GM12878 (cell line): ENCODE data around the gene ABCC11. TPM values are rescaled to one million over a fixed set of nuclear protein-coding genes. Genes with fewer than 3 reads are reported as not detected.

Experiments
- ATAC-seq: fragments of 200-7000 bp; cut with Tn5 transposase; 3 replicates; pipeline ENCODE4 v1.9.1; 2020; ENCODE audit warnings: mild to moderate bottlenecking, moderate library complexity
- BruUV-seq: library from RNA; stranded (reverse); fragments of 400-500 nt; replicated peaks from 2 replicates; lab custom pipeline; 2021; lab: Mats Ljungman, UMichigan
- CTCF ChIA-PET: fragments of 300-600 bp; sonication (Branson Sonifier 250); formaldehyde crosslinking; extraction: SDS; loops from one replicate; lab custom pipeline; 2021; ENCODE audit warnings: inconsistent platforms; lab: Yijun Ruan, JAX
- POLR2A ChIA-PET: fragments of 350-600 bp; formaldehyde crosslinking; extraction: SDS; loops from one replicate; lab custom pipeline; 2021; ENCODE audit warnings: inconsistent platforms; lab: Charles Lee
- RAD21 ChIA-PET: fragments of 300-600 bp; sonication (Branson Sonifier 250); formaldehyde crosslinking; loops from one replicate; lab custom pipeline; 2023; ENCODE audit warnings: antibody characterized with exemption; ENCODE audit not compliant: unreplicated experiment; lab: Charles Lee
- SMC1A ChIA-PET: fragments of 300-600 bp; sonication (Branson Sonifier 250); formaldehyde crosslinking; loops from one replicate; lab custom pipeline; 2023; ENCODE audit not compliant: unreplicated experiment, uncharacterized antibody; lab: Charles Lee
- DNase-seq: peaks from one replicate; pipeline ENCODE4 v3.0.0-alpha.2; 2011; ENCODE audit warnings: low read depth, low spot score
- FAIRE-seq: peaks from 3 replicates; lab custom pipeline; 2011; peaks lifted over from hg19 to GRCh38; lab: Jason Lieb, UNC
- H2AFZ ChIP-seq: 2 replicates; pipeline ENCODE4 v1.6.0; 2011; ENCODE audit warnings: low read depth, low read length, control low read depth; ENCODE audit not compliant: control insufficient read depth
- H3K27ac ChIP-seq: 2 replicates; pipeline ENCODE4 v1.5.1; 2011; ENCODE audit warnings: control low read depth; ENCODE audit not compliant: control insufficient read depth, insufficient read depth
- H3K27me3 ChIP-seq, 2 experiments: replicated peaks in 1 of 2; 2 replicates each; pipeline versions ENCODE4 v1.6.0 to v1.6.1; 2011; ENCODE audit warnings: low read length in 1 of 2; ENCODE audit not compliant: control insufficient read depth in 2 of 2, insufficient read depth in 2 of 2
- H3K36me3 ChIP-seq, 2 experiments: 2 replicates each; pipeline ENCODE4 v1.5.1; 2011; ENCODE audit warnings: low read length in 1 of 2; ENCODE audit not compliant: control insufficient read depth in 2 of 2, insufficient read depth in 2 of 2
- H3K4me1 ChIP-seq: 2 replicates; pipeline ENCODE4 v1.6.1; 2011; ENCODE audit warnings: mild to moderate bottlenecking, low read length, moderate library complexity, mixed read lengths; ENCODE audit not compliant: control insufficient read depth, insufficient read depth
- H3K4me2 ChIP-seq: 2 replicates; pipeline ENCODE4 v1.6.0; 2011; ENCODE audit warnings: control low read depth; ENCODE audit not compliant: control insufficient read depth, insufficient read depth
- H3K4me3 ChIP-seq: fragments of 200-600 bp; sonication (generic); 2 replicates; pipeline ENCODE4 v1.5.1; 2016
- H3K79me2 ChIP-seq: 2 replicates; pipeline ENCODE4 v1.6.0; 2011; ENCODE audit warnings: low read length; ENCODE audit not compliant: control insufficient read depth, insufficient read depth
- H3K9ac ChIP-seq: 2 replicates; pipeline ENCODE4 v1.8.0; 2011; ENCODE audit warnings: low read length, control low read depth, mixed read lengths; ENCODE audit not compliant: control insufficient read depth, insufficient read depth
- H3K9me3 ChIP-seq: replicated peaks from 3 replicates; pipeline ENCODE4 v1.5.1; 2011; ENCODE audit warnings: mild to moderate bottlenecking, low read length; ENCODE audit not compliant: control insufficient read depth, insufficient read depth
- H4K20me1 ChIP-seq: 2 replicates; pipeline ENCODE4 v1.6.0; 2011; ENCODE audit not compliant: control insufficient read depth, insufficient read depth
- ATF3 ChIP-seq: IDR thresholded peaks from 2 replicates; pipeline ENCODE4 v1.6.1; 2011; ENCODE audit warnings: low read depth, mild to moderate bottlenecking, low read length, moderate library complexity, borderline replicate concordance; ENCODE audit errors: extremely low read depth
- BCL3 ChIP-seq: IDR thresholded peaks from 2 replicates; pipeline ENCODE4 v1.6.1; 2011; ENCODE audit warnings: borderline replicate concordance, low read depth, mild to moderate bottlenecking, moderate library complexity, low read length; ENCODE audit not compliant: insufficient read depth, poor library complexity, severe bottlenecking
- BHLHE40 ChIP-seq, 2 experiments: fragments of 450-650 bp in 1 of 2; IDR thresholded peaks; 2 replicates each; pipeline ENCODE4 v1.6.1; 2011 to 2017; ENCODE audit warnings: low read depth in 2 of 2, borderline replicate concordance in 1 of 2, improper control_type of control experiment in 1 of 2, low read length in 1 of 2, mild to moderate bottlenecking in 1 of 2
- CHD1 ChIP-seq: IDR thresholded peaks from 2 replicates; pipeline ENCODE4 v1.6.1; 2012; ENCODE audit warnings: low read depth, low read length, improper control_type of control experiment
- FOXK2 ChIP-seq: fragments of 450-650 bp; IDR thresholded peaks from 2 replicates; pipeline ENCODE4 v1.6.1; 2017; ENCODE audit warnings: mild to moderate bottlenecking, moderate library complexity
- NFIC ChIP-seq: IDR thresholded peaks from 2 replicates; pipeline ENCODE4 v1.6.1; 2012; ENCODE audit warnings: low read depth, mild to moderate bottlenecking, inconsistent platforms, low read length, moderate library complexity
- NFXL1 ChIP-seq: fragments of 450-650 bp; IDR thresholded peaks from 2 replicates; pipeline ENCODE4 v1.6.1; 2017; ENCODE audit warnings: antibody characterized with exemption, mild to moderate bottlenecking, borderline replicate concordance
- ZBTB33 ChIP-seq: fragments of 450-650 bp; IDR thresholded peaks from 2 replicates; pipeline ENCODE4 v1.6.1; 2017; ENCODE audit warnings: mild to moderate bottlenecking
- WGBS: methylation state at CpG from one replicate; pipeline ENCODE4 v1.1.6; 2016; ENCODE audit warnings: low lambda C conversion rate; ENCODE audit not compliant: insufficient replicate concordance, insufficient coverage; ENCODE audit errors: missing lambda C conversion rate; 5-methylcytosine and 5-hydroxymethylcytosine counted together
- in situ Hi-C: fragments of 300-500 bp; cut with MboI; formaldehyde crosslinking; loops from 9 replicates; pipeline ENCODE4 v1.14.3; 2018; ENCODE audit warnings: mixed read lengths
- intact Hi-C: fragments of 100-400 bp; cut with micrococcal nuclease; formaldehyde crosslinking; loops from one replicate; pipeline ENCODE4 v1.14.2; 2022; ENCODE audit not compliant: unreplicated experiment
- polyA plus RNA-seq, 11 experiments: library from polyadenylated mRNA; depleted of rRNA in 4 of 11; unstranded in 6 of 11; stranded (reverse) in 5 of 11; fragments of >200 nt; fragmentation: Nextera tagmentation in 4 of 11; fragmentation: Illumina TruSeq in 1 of 11; extraction: Ambion mirVana in 4 of 11; extraction: Trizol in 1 of 11; gene quantifications; 1 replicate in 1 of 11; 2 replicates in 10 of 11; pipeline versions ENCODE4 v1.2.1 to v1.2.3, GENCODE V29; 2011 to 2016; ENCODE audit warnings: inconsistent platforms in 2 of 11, missing spikeins in 2 of 11, low read depth in 1 of 11
- total RNA-seq, 4 experiments: library from RNA; depleted of rRNA in 3 of 4; stranded (reverse); fragments of >200 nt in 3 of 4; fragmentation: Illumina TruSeq in 1 of 4; extraction: Trizol in 1 of 4; gene quantifications; 2 replicates each; pipeline versions ENCODE4 v1.2.1 to v1.2.3, GENCODE V29; 2013 to 2021

ABCC11 gene
- total and polyA plus RNA-seq, 10 of the 15 experiments (the other 5 are each of a cell fraction or from before 2014, with no cell fraction given) = 0.04 to 0.20 (median 0.10) TPM; not detected in 6

- DNase-seq (no peak), ATAC-seq (no peak), FAIRE-seq (no peak)
- Histone ChIP-seq H3K4me3 (no peak overlapping the region), H3K4me2 (no peak overlapping the region), H3K27ac (no peak overlapping the region), H3K9ac (no peak overlapping the region), H4K20me1 (no peaks in the 10 kb centered on the region), H3K4me1 (no peaks in the 10 kb centered on the region), H3K27me3 (no peaks in the 10 kb centered on the region), H3K36me3 (peaks cover 4 to 6% of the 10 kb centered on the region in 2 experiments), H3K9me3 (no peaks in the 10 kb centered on the region; the same call in 2 of the 3 replicates), H3K79me2 (no peaks in the 10 kb centered on the region), H2AFZ (no peak overlapping the region)
- intact Hi-C loops = no loop called here
- in situ Hi-C loops = no loop called here
- ChIA-PET RAD21 (no interaction called here), POLR2A (no interaction called here), SMC1A (interaction anchor here (0.9 kb wide), 1 partner anchor 19 kb away, joined by 4 read pairs; no protein-coding TSS in a partner anchor), CTCF (interaction anchor here (0.6 to 1.8 kb wide), 3 partner anchors 10 to 1663 kb away, joined by 3 to 5 read pairs (median 3); no protein-coding TSS in a partner anchor)
- TF ChIP-seq FOXK2 = no peak
- no TSS peak for BruUV-seq
Observed at GRCh38 chr16:48269011-48269410, 21.7 kb upstream of the ABCC11 start.

- ATAC-seq (no peak), FAIRE-seq (no peak), DNase-seq (no peak)
- BruUV-seq = no TSS peak
- H3K9ac ChIP-seq = no peak overlapping the region
- intact Hi-C loops = no loop called here
- no peak overlapping the region for H3K4me3 ChIP-seq
- H3K4me2 ChIP-seq = no peak overlapping the region
- H3K27ac ChIP-seq = no peak overlapping the region
- H4K20me1 ChIP-seq = no peaks in the 10 kb centered on the region
- ChIA-PET CTCF (no interaction called here), POLR2A (no interaction called here), RAD21 (no interaction called here), SMC1A (interaction anchor here (1.1 kb wide), 1 partner anchor 367 kb away, joined by 4 read pairs; no protein-coding TSS in a partner anchor)
- 100% methylated on average over 2 of the region's 2 CpGs for WGBS
- H3K79me2 ChIP-seq = no peaks in the 10 kb centered on the region
- no peak overlapping the region for H2AFZ ChIP-seq
- H3K27me3 ChIP-seq = no peaks in the 10 kb centered on the region
- peaks cover 0 to 22% of the 10 kb centered on the region in 2 experiments; a peak in 3 of 4 replicates for H3K36me3 ChIP-seq
- peaks cover 4% of the 10 kb centered on the region; the same call in 1 of the 3 replicates for H3K9me3 ChIP-seq
- in situ Hi-C loops = no loop called here
- no peaks in the 10 kb centered on the region for H3K4me1 ChIP-seq
- no peak for TF ChIP-seq CHD1
- no peak for TF ChIP-seq NFXL1
- no peak for TF ChIP-seq BHLHE40 (IDR thresholded peaks at IDR 0.05; ENCODE audit: borderline replicate concordance in 1 of 2, low read depth in 2 of 2, low read length in 1 of 2)
- no peak for TF ChIP-seq BCL3
- no peak for TF ChIP-seq ATF3
- no peak for TF ChIP-seq NFIC
- TF ChIP-seq ZBTB33 = no peak
Observed at GRCh38 chr16:48262631-48263030, 15.3 kb upstream of the ABCC11 start.
